H9 (cell line): ENCODE measurements around the gene RTN1. TPM values are rescaled to one million over a fixed set of nuclear protein-coding genes. Genes with fewer than 3 reads are reported as not detected.
A peak's percentile ranks its signal among the peaks of the same experiment; 100 is the strongest.

Source experiments
- DNase-seq: peaks from one replicate; pipeline ENCODE4 v3.0.0-alpha.2; 2017
- H2AFZ ChIP-seq: one replicate; pipeline ENCODE4 v1.6.1; 2013; ENCODE audit warnings: mild to moderate bottlenecking, low read length, control low read depth, moderate library complexity
- H2AK5ac ChIP-seq: 2 replicates; pipeline ENCODE4 v1.6.1; 2013; ENCODE audit warnings: low read length, control low read depth, mixed read lengths; ENCODE audit not compliant: insufficient read length
- H2BK120ac ChIP-seq: one replicate; pipeline ENCODE4 v1.6.1; 2013; ENCODE audit warnings: low read depth, mild to moderate bottlenecking, low read length, control low read depth, inconsistent platforms; ENCODE audit not compliant: poor library complexity, severe bottlenecking
- H2BK12ac ChIP-seq: 2 replicates; pipeline ENCODE4 v1.6.1; 2013; ENCODE audit warnings: low read length, control low read depth, mixed read lengths, low read depth; ENCODE audit not compliant: insufficient read length
- H2BK15ac ChIP-seq: 2 replicates; pipeline ENCODE4 v1.6.1; 2013; ENCODE audit warnings: low read depth, low read length, control low read depth
- H2BK20ac ChIP-seq: one replicate; pipeline ENCODE4 v1.6.1; 2013; ENCODE audit warnings: low read depth, mild to moderate bottlenecking, low read length, control low read depth, inconsistent platforms; ENCODE audit not compliant: poor library complexity, severe bottlenecking
- H2BK5ac ChIP-seq: 2 replicates; pipeline ENCODE4 v1.6.1; 2013; ENCODE audit warnings: low read length, control low read depth, mixed read lengths; ENCODE audit not compliant: insufficient read length
- H3K14ac ChIP-seq: 2 replicates; pipeline ENCODE4 v1.6.1; 2013; ENCODE audit warnings: low read length, control low read depth; ENCODE audit not compliant: insufficient read depth
- H3K18ac ChIP-seq: 2 replicates; pipeline ENCODE4 v1.6.1; 2013; ENCODE audit warnings: low read depth, mild to moderate bottlenecking, mixed read lengths, low read length, control low read depth; ENCODE audit not compliant: insufficient read length
- H3K23ac ChIP-seq: 2 replicates; pipeline ENCODE4 v1.6.1; 2013; ENCODE audit warnings: low read length, control low read depth, mixed read lengths, low read depth; ENCODE audit not compliant: insufficient read length
- H3K23me2 ChIP-seq: 2 replicates; pipeline ENCODE4 v1.6.1; 2013; ENCODE audit warnings: low read depth, mild to moderate bottlenecking, mixed read lengths, low read length, control low read depth; ENCODE audit not compliant: insufficient read length, poor library complexity, severe bottlenecking
- H3K27ac ChIP-seq: 2 replicates; pipeline ENCODE4 v1.5.1; 2013; ENCODE audit warnings: low read length, control low read depth, mixed read lengths, low read depth; ENCODE audit not compliant: insufficient read length
- H3K27me3 ChIP-seq: 2 replicates; pipeline ENCODE4 v1.6.1; 2013; ENCODE audit warnings: low read length, control low read depth, inconsistent platforms; ENCODE audit not compliant: insufficient read depth
- H3K4ac ChIP-seq: 2 replicates; pipeline ENCODE4 v1.6.1; 2013; ENCODE audit warnings: low read depth, mild to moderate bottlenecking, control low read depth, inconsistent platforms, low read length, moderate library complexity
- H3K4me1 ChIP-seq: 2 replicates; pipeline ENCODE4 v1.6.1; 2013; ENCODE audit warnings: low read length, control low read depth, inconsistent platforms; ENCODE audit not compliant: insufficient read depth
- H3K4me2 ChIP-seq: 2 replicates; pipeline ENCODE4 v1.6.1; 2013; ENCODE audit warnings: low read length, control low read depth, mixed read lengths; ENCODE audit not compliant: insufficient read length, insufficient read depth
- H3K56ac ChIP-seq: 2 replicates; pipeline ENCODE4 v1.6.1; 2013; ENCODE audit warnings: low read depth, mild to moderate bottlenecking, mixed read lengths, low read length, control low read depth; ENCODE audit not compliant: insufficient read length
- H3K79me1 ChIP-seq: 2 replicates; pipeline ENCODE4 v1.6.1; 2013; ENCODE audit warnings: low read depth, mild to moderate bottlenecking, moderate library complexity, low read length, control low read depth, inconsistent platforms; ENCODE audit not compliant: insufficient read depth, poor library complexity, severe bottlenecking
- H3K79me2 ChIP-seq: 2 replicates; pipeline ENCODE4 v1.6.1; 2013; ENCODE audit warnings: low read length, control low read depth, inconsistent platforms; ENCODE audit not compliant: insufficient read depth
- H3K9ac ChIP-seq: 2 replicates; pipeline ENCODE4 v1.6.1; 2013; ENCODE audit warnings: low read length, control low read depth, mixed read lengths; ENCODE audit not compliant: insufficient read length; ENCODE audit errors: extremely low read depth
- H3K9me3 ChIP-seq: one replicate; pipeline ENCODE4 v1.6.1; 2013; ENCODE audit warnings: low read depth, low read length, inconsistent platforms; ENCODE audit not compliant: control insufficient read depth
- H3T11ph ChIP-seq: one replicate; pipeline ENCODE4 v1.6.1; 2013; ENCODE audit warnings: mild to moderate bottlenecking, low read length, control low read depth, inconsistent platforms
- H4K20me1 ChIP-seq: one replicate; pipeline ENCODE4 v1.6.1; 2013; ENCODE audit not compliant: control insufficient read depth, insufficient read length, insufficient read depth
- H4K5ac ChIP-seq: 2 replicates; pipeline ENCODE4 v1.6.1; 2013; ENCODE audit warnings: low read depth, mild to moderate bottlenecking, mixed read lengths, low read length, control low read depth; ENCODE audit not compliant: insufficient read length
- H4K8ac ChIP-seq: replicated peaks from 2 replicates; pipeline ENCODE4 v1.6.1; 2013; ENCODE audit warnings: low read length, control low read depth, mixed read lengths, low read depth; ENCODE audit not compliant: insufficient read length
- H4K91ac ChIP-seq: 2 replicates; pipeline ENCODE4 v1.6.1; 2013; ENCODE audit warnings: low read depth, mild to moderate bottlenecking, moderate library complexity, mixed read lengths, low read length, control low read depth; ENCODE audit not compliant: insufficient read length
- H3K27ac Mint-ChIP-seq, 3 experiments: 2 replicates in 2 of 3; 3 replicates in 1 of 3; pipeline ENCODE4 v1.8.0; 2020 to 2021; ENCODE audit warnings: mixed read lengths in 3 of 3, mild to moderate bottlenecking in 1 of 3, moderate library complexity in 1 of 3
- H3K27me3 Mint-ChIP-seq: 2 replicates; pipeline ENCODE4 v1.8.0; 2021; ENCODE audit warnings: low read depth, mild to moderate bottlenecking, moderate library complexity, mixed read lengths
- H3K36me3 Mint-ChIP-seq, 3 experiments: 2 replicates in 2 of 3; 3 replicates in 1 of 3; pipeline ENCODE4 v1.8.0; 2020 to 2021; ENCODE audit warnings: low read depth in 3 of 3, mixed read lengths in 3 of 3; ENCODE audit not compliant: insufficient read depth in 1 of 3
- H3K4me1 Mint-ChIP-seq, 2 experiments: 2 replicates each; pipeline ENCODE4 v1.8.0; 2020; ENCODE audit warnings: mixed read lengths in 2 of 2
- H3K4me3 Mint-ChIP-seq, 2 experiments: 2 replicates in 1 of 2; 3 replicates in 1 of 2; pipeline ENCODE4 v1.8.0; 2020 to 2021; ENCODE audit warnings: mild to moderate bottlenecking in 2 of 2, mixed read lengths in 2 of 2, moderate library complexity in 1 of 2
- H3K9me3 Mint-ChIP-seq, 2 experiments: 2 replicates in 1 of 2; 3 replicates in 1 of 2; pipeline ENCODE4 v1.8.0; 2020; ENCODE audit warnings: mild to moderate bottlenecking in 2 of 2, mixed read lengths in 2 of 2, moderate library complexity in 1 of 2
- CTCF ChIP-seq: fragments of 200-600 bp; sonication (generic); conservative IDR thresholded peaks from 3 replicates; pipeline ENCODE4 v1.8.0; 2021; ENCODE audit warnings: antibody characterized with exemption, mild to moderate bottlenecking
- WGBS: extraction: QIAGEN DNeasy Blood & Tissue Kit; methylation state at CpG from one replicate; pipeline ENCODE4 v1.1.7; 2013; ENCODE audit warnings: missing lambda C conversion rate, low lambda C conversion rate, mixed read lengths; ENCODE audit not compliant: insufficient read length; ENCODE audit errors: extremely low coverage; 5-methylcytosine and 5-hydroxymethylcytosine counted together
- total RNA-seq: library from RNA; stranded (reverse); gene quantifications from 2 replicates; pipeline ENCODE4 v1.2.1, GENCODE V29; 2021

The RTN1 gene
- total RNA-seq, 1 experiment from 2014 or later, result 1.8 TPM

DNA sequence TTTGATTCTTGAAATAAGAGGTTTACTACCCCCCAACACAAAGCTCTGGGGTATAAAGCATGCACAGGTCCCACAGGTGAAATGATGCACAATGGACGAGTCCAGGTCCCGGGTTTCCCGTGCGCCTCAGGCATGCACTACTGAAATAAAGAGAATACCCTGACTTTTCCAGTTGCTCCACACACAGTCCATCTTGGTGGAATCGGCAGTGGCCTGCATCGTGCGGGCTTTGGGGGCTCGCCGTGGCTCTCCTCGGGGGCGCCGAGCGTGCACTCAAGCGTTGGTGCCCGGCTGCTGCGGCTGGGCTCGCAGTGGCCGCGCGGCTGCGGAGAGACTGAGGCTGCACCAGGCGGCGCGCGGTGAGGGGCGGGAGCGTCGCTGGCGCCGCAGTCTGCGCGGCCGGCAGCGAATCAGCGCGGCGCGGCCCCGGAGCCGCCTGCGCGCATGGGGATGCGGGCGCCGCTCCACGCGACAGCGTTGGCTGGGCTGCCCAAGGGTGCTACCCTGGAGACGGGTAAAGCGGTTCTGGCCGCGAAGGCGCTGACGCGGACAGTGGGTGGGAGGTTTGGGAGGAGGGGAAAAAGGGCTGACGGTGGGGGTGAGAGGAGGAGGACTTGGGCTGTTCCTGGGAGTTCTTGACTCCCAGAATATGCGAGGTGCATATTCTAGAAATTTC, 240.2 kb downstream of the RTN1 start:
- Mint-ChIP-seq H3K27ac (no peak overlapping the region), H3K4me1 (peaks cover 12 to 16% of the 10 kb centered on the region in 2 experiments), H3K4me3 (peak overlapping the region; percentile 66 to 84), H3K36me3 (no peaks in the 10 kb centered on the region), H3K9me3 (no peaks in the 10 kb centered on the region; a peak in 1 of 5 replicates), H3K27me3 (peaks cover 42% of the 10 kb centered on the region)
- Histone ChIP-seq H3K4me2 (peak overlapping the region; percentile 22), H3K9me3 (no peaks in the 10 kb centered on the region), H3K23me2 (no peaks in the 10 kb centered on the region), H4K8ac (no peak overlapping the region), H3K27ac (no peak overlapping the region), H4K20me1 (no peaks in the 10 kb centered on the region), H3K79me1 (no peaks in the 10 kb centered on the region), H3K23ac (no peak overlapping the region), H3K4ac (no peak overlapping the region), H2BK12ac (no peak overlapping the region), H4K91ac (no peak overlapping the region), H2AK5ac (no peak overlapping the region), H3K79me2 (no peaks in the 10 kb centered on the region), H3K14ac (peak overlapping the region; percentile 2), H3K9ac (no peak overlapping the region), H2BK15ac (no peak overlapping the region), H3K56ac (no peak overlapping the region), H2BK20ac (no peak overlapping the region), H4K5ac (no peak overlapping the region), H3K27me3 (no peaks in the 10 kb centered on the region; the same call in 1 of the 2 replicates), H3T11ph (no peak overlapping the region), H3K18ac (no peak overlapping the region), H3K4me1 (no peaks in the 10 kb centered on the region), H2BK5ac (no peak overlapping the region), H2AFZ (no peak overlapping the region), H2BK120ac (no peak overlapping the region)
- DNase-seq, result peak; percentile 44
- TF ChIP-seq CTCF, result no peak
- no CpG with 5 or more reads among the region's 57 CpGs for WGBS
